GM12891 (cell line): ENCODE measurements around the gene ACAA2.

Source experiments
- DNase-seq: peaks from one replicate; pipeline ENCODE4 v3.0.0; 2011; ENCODE audit warnings: low spot score; ENCODE audit not compliant: insufficient read length
- FAIRE-seq: peaks from 2 replicates; lab custom pipeline; 2011; peaks lifted over from hg19 to GRCh38; lab: Jason Lieb, UNC
- PAX5 ChIP-seq: IDR thresholded peaks from 2 replicates; pipeline ENCODE4 v1.6.1; 2011; ENCODE audit warnings: low read length, moderate library complexity, mild to moderate bottlenecking; ENCODE audit not compliant: insufficient read depth, severe bottlenecking
- POLR2A ChIP-seq: IDR thresholded peaks from 2 replicates; pipeline ENCODE4 v1.6.1; 2011; ENCODE audit warnings: low read depth, low read length, control low read depth
- POLR2AphosphoS5 ChIP-seq: IDR thresholded peaks from 2 replicates; pipeline ENCODE4 v1.6.1; 2011; ENCODE audit warnings: low read depth, low read length, control low read depth
- POU2F2 ChIP-seq: IDR thresholded peaks from 2 replicates; pipeline ENCODE4 v1.6.1; 2011; ENCODE audit warnings: low read depth, mild to moderate bottlenecking, control low read depth, low read length, moderate library complexity
- SPI1 ChIP-seq: IDR thresholded peaks from 2 replicates; pipeline ENCODE4 v1.6.1; 2011; ENCODE audit warnings: low read depth, low read length, control low read depth
- TAF1 ChIP-seq: IDR thresholded peaks from 2 replicates; pipeline ENCODE4 v1.6.1; 2011; ENCODE audit warnings: low read depth, low read length, control low read depth

The ACAA2 gene

GRCh38 chr18:49745045-49746014 is 68.0 kb downstream of the ACAA2 start:
- FAIRE-seq = no peak
- TF ChIP-seq POLR2A = no peak
- DNase-seq = no peak

- no peak for DNase-seq
- TF ChIP-seq SPI1 (no peak), POLR2AphosphoS5 (no peak), POU2F2 (no peak), PAX5 (no peak)
- no peak for FAIRE-seq
Observed at GRCh38 chr18:49744376-49745008, 68.8 kb downstream of the ACAA2 start.

GRCh38 chr18:49743117-49743567 is 70.2 kb downstream of the ACAA2 start:
- FAIRE-seq (no peak), DNase-seq (no peak)
- TF ChIP-seq POLR2AphosphoS5 = no peak
- no peak for TF ChIP-seq POLR2A
- no peak for TF ChIP-seq TAF1
- TF ChIP-seq PAX5 = no peak
- TF ChIP-seq SPI1 = no peak

DNA sequence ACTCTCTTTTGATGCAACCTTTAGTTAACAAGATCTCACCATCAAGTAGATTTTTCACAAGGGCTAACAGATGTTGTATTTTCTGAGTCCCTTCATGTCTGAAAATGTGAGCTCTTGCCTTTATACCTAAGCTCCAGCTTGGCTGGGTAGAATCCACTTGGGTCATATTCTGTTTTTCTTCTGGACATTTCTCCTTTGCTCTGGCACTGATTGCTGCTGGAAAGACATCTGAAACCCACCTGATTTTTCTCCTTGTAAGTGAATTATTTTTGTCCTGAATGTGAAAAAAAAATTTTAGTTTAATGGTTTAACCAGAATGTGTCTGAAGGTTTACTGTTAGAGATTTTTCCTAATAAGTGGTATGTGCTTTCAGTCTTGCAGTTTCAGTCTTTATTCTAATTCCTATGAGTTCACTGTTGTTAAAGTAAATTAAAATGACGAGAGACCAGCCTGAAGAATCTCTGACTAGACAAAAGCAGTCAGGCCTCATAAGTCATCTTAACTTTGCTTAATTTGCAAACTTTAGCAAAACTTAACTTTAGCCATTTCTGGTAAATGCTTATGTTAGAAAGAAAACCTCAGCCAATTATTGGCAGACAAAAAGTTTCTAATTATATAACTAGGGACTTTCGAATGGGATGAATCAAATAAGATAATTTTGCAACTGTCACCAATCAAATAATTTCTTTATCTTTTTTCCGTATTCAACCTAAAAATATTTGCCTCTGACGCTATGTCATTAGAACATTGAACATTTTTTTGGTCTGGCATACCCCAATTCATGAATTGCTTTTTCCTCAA is 70.8 kb downstream of the ACAA2 start:
- DNase-seq = no peak
- TF ChIP-seq POLR2A (no peak), PAX5 (no peak), POU2F2 (no peak), POLR2AphosphoS5 (no peak), TAF1 (no peak), SPI1 (no peak)
- FAIRE-seq = no peak

- DNase-seq (no peak), FAIRE-seq (no peak)
- TF ChIP-seq POU2F2 = no peak
Observed at GRCh38 chr18:49739275-49739674, 74.1 kb downstream of the ACAA2 start.

GRCh38 chr18:49738721-49739120 is 74.6 kb downstream of the ACAA2 start:
- no peak for FAIRE-seq
- no peak for DNase-seq
- TF ChIP-seq TAF1 (no peak), SPI1 (no peak), POLR2AphosphoS5 (no peak), PAX5 (no peak), POU2F2 (no peak), POLR2A (no peak)

DNA sequence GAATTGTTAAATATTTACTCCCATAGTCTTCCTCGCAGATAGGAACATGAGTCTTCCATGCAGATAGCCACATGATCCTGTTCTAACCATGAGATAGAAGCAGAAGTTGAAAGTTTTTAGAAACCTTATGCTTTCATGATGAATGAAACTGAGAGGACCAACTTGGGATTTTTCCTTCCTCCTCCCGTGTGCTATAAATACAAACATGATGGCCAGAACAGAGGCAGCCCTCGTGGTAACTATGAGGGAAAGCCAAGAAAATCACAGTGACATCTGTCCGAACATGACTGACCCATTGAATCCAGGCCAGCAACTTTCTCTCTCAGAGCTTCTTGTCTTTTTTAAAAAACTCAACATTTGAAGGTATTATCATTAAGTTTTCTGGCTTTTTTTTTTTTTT is 78.5 kb downstream of the ACAA2 start:
- no peak for DNase-seq
- TF ChIP-seq TAF1 (no peak), SPI1 (no peak), POLR2A (no peak), POLR2AphosphoS5 (no peak), PAX5 (no peak), POU2F2 (no peak)
- no peak for FAIRE-seq

DNA sequence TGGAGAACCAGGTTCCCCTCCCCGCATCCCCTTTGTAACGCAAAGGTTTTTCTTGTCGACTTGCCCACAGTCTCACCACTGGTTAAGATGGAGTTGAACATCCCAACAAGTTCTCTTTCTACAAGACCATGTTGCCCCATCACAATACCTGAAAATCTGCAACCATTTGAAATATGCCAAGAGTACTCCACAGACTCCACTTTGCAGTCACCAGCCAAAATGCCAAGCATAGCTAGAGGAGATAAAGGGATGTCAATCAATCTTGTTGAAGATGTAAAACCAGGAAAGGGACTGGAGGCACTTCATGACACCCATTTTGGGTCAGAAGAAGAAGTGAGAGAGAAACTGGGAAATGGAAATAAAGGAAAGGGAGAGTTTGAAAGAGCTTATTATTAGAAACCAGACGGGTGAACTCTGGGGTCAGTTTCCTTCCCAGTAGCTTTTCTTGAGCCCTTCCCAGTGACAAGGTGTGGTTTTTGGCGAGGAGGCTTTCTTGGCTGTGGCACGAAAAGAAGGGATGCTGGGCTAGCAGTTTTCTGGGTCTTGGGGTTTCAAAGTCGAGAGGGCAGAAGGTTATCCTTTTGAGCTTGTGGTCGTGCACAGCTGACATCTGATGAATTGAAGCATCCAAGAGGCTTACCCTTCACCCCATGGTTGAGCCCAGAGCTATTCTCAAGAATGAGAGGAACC is 79.3 kb downstream of the ACAA2 start:
- FAIRE-seq (no peak), DNase-seq (no peak)
- no peak for TF ChIP-seq POLR2A
- TF ChIP-seq PAX5 = no peak
- TF ChIP-seq SPI1 = no peak
- TF ChIP-seq POU2F2 = no peak
- no peak for TF ChIP-seq TAF1
- no peak for TF ChIP-seq POLR2AphosphoS5

DNA sequence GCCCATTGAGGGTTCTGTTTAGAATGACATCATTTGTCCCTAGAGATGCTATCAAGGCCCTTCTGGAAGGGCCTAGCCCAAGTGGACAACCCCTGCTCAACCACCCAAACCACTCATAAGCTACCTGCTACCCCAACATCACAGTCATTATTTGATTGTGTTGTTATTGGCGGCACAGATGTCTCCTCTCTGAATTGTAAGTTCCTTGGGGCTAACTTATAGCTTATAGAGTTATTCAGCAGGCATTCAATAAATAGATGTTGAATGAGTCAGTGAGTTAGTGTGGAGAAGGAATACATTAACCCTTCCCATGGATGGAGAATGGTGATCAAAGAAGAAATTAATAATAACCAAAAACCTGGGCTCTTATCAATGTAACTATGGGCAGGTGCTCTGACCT is 80.0 kb downstream of the ACAA2 start:
- TF ChIP-seq SPI1 = no peak
- TF ChIP-seq POLR2A = no peak
- TF ChIP-seq PAX5 = no peak
- TF ChIP-seq TAF1 = no peak
- TF ChIP-seq POU2F2 = no peak
- TF ChIP-seq POLR2AphosphoS5 = no peak
- no peak for DNase-seq
- FAIRE-seq = no peak
